ENCODE measurements around the gene AIFM2. TPM values are rescaled to one million over a fixed set of nuclear protein-coding genes. Genes with fewer than 3 reads are reported as not detected.

Gene AIFM2
- total and polyA plus RNA-seq, 5 donors from 2014 or later, result 2.0 to 5.5 (median 2.4) TPM

DNA sequence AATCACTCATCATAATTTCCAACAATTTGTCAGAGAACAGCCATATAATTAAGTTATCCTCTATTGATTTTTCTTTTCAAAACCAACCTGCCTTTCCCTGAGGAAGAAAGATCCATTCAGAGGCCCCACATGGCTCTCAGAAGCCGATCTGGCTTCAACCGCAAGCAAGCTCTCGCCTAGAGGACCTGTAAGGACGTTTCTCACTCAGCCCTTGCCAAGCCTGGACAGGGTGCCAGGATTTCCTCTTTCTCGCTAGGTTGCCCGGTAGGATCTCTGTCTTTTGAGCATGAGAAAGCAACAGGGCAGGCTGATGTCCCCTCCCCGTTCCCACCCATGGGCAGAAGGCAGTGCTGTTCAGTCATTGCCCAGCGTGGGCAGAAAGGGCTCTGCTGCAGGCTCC lies 13.0 kb downstream of the AIFM2 start:
- no peak for DNase-seq
- Mint-ChIP-seq H3K4me3 (no peak overlapping the region), H3K36me3 (peaks cover 6% of the 10 kb centered on the region), H3K27me3 (no peaks in the 10 kb centered on the region), H3K4me1 (peaks cover 0 to 12% (median 6%) of the 10 kb centered on the region in 4 donors), H3K9me3 (peaks cover 0 to 2% (median 0%) of the 10 kb centered on the region in 7 donors), H3K27ac (no peak overlapping the region)
- Histone ChIP-seq H3K4me3 (ENCODE audit: low read depth, low read length) (no peak overlapping the region), H3K27ac (ENCODE audit: insufficient read depth, low read length, poor library complexity, severe bottlenecking) (no peak overlapping the region), H3K36me3 (ENCODE audit: control insufficient read depth, insufficient read depth, low read length) (no peaks in the 10 kb centered on the region), H3K9me3 (ENCODE audit: control insufficient read depth in 2 of 2, low read length in 2 of 2) (no peaks in the 10 kb centered on the region), H3K27me3 (ENCODE audit: control insufficient read depth, insufficient read depth, low read length) (no peaks in the 10 kb centered on the region), H3K4me1 (ENCODE audit: control insufficient read depth, insufficient read depth, low read length, poor library complexity, severe bottlenecking) (no peaks in the 10 kb centered on the region)
- no peak for ATAC-seq (ENCODE audit: low read depth in 2 of 2)

DNA sequence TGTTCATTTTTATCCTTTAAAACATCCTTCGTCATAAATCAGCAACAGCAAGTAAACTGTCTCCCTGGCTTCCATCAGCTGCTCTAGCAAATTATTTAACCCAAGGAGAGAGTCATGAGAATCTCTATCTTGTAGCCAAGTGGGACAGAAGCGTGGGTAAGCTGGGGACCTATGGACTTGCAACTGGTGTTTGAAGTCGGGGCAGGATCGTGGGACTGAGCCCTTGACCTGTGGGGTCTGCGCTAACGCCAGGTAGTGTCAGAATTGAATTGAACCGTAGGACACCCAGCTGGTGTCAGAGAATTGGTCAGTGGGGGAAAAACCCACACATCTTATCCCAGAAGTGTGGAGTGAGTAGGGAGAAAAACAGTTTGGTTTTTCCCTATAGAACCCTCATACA lies 13.4 kb downstream of the AIFM2 start:
- H3K27ac Mint-ChIP-seq, result no peak overlapping the region
- ATAC-seq (ENCODE audit: low read depth in 2 of 2), result no peak
- no peaks in the 10 kb centered on the region for H3K4me1 ChIP-seq (ENCODE audit: control insufficient read depth, insufficient read depth, low read length, poor library complexity, severe bottlenecking)
- H3K27ac ChIP-seq (ENCODE audit: insufficient read depth, low read length, poor library complexity, severe bottlenecking), result no peak overlapping the region
- H3K27me3 ChIP-seq (ENCODE audit: control insufficient read depth, insufficient read depth, low read length), result no peaks in the 10 kb centered on the region
- no peaks in the 10 kb centered on the region for H3K9me3 Mint-ChIP-seq
- no peaks in the 10 kb centered on the region for H3K36me3 ChIP-seq (ENCODE audit: control insufficient read depth, insufficient read depth, low read length)
- no peaks in the 10 kb centered on the region for H3K27me3 Mint-ChIP-seq
- peaks cover 0 to 8% (median 4%) of the 10 kb centered on the region in 4 donors for H3K4me1 Mint-ChIP-seq
- H3K4me3 Mint-ChIP-seq, result no peak overlapping the region
- no peak overlapping the region for H3K4me3 ChIP-seq (ENCODE audit: low read depth, low read length)
- no peaks in the 10 kb centered on the region for H3K9me3 ChIP-seq (ENCODE audit: control insufficient read depth in 2 of 2, low read length in 2 of 2)
- peaks cover 6% of the 10 kb centered on the region for H3K36me3 Mint-ChIP-seq
- no peak for DNase-seq

DNA sequence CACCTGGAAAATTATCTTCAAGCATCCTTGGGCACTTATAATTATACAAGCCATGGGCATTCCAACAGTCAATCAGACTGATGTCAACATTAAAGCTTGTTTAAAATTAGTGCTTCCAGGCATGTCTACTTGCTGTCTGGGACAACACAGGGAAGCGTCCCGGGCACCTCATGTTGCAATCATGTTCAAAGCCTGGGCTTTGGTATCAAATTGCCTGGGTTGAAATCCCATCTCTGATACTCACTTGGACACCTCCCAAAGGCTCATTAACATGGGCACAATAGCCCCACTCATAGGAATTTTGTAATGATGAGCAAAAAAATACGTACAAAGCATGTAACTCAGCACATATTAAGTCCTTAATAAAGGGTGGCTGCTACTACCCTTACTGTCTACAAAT lies 14.4 kb downstream of the AIFM2 start:
- H3K36me3 ChIP-seq (ENCODE audit: control insufficient read depth, insufficient read depth, low read length), result no peaks in the 10 kb centered on the region
- H3K4me3 Mint-ChIP-seq, result no peak overlapping the region
- no peak overlapping the region for H3K4me3 ChIP-seq (ENCODE audit: low read depth, low read length)
- no peaks in the 10 kb centered on the region for H3K27me3 Mint-ChIP-seq
- DNase-seq, result no peak
- H3K9me3 Mint-ChIP-seq, result no peaks in the 10 kb centered on the region
- H3K4me1 ChIP-seq (ENCODE audit: control insufficient read depth, insufficient read depth, low read length, poor library complexity, severe bottlenecking), result no peaks in the 10 kb centered on the region
- no peak for ATAC-seq (ENCODE audit: low read depth in 2 of 2)
- peaks cover 0 to 8% (median 4%) of the 10 kb centered on the region in 4 donors for H3K4me1 Mint-ChIP-seq
- H3K27me3 ChIP-seq (ENCODE audit: control insufficient read depth, insufficient read depth, low read length), result no peaks in the 10 kb centered on the region
- H3K27ac ChIP-seq (ENCODE audit: insufficient read depth, low read length, poor library complexity, severe bottlenecking), result no peak overlapping the region
- peak overlapping the region in 1 of 3 donors; percentile 11 for H3K27ac Mint-ChIP-seq
- no peaks in the 10 kb centered on the region for H3K9me3 ChIP-seq (ENCODE audit: control insufficient read depth in 2 of 2, low read length in 2 of 2)
- H3K36me3 Mint-ChIP-seq, result peaks cover 12% of the 10 kb centered on the region

DNA sequence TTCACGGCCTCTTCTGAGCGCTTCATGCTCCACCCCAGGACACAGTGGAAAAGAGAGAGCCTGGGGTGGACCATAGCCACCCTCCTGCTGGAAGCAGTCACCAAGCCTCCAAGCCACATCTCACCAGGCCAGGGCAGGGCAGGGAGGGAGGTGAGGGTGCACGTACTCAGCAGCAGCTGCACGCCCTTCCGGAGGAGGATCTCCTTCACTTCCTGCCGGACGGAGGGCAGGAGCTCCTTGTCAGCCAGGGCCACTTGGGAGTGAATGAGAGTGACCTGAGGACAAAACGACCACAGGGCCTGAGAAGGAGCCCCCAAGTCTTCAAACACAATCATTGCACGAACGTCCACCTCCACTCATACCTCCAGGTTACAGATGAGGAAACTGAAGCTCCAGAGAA lies 15.0 kb downstream of the AIFM2 start:
- Mint-ChIP-seq H3K4me1 (peaks cover 0 to 8% (median 4%) of the 10 kb centered on the region in 4 donors), H3K36me3 (peaks cover 16% of the 10 kb centered on the region), H3K4me3 (no peak overlapping the region), H3K9me3 (no peaks in the 10 kb centered on the region), H3K27ac (no peak overlapping the region), H3K27me3 (no peaks in the 10 kb centered on the region)
- ATAC-seq (ENCODE audit: low read depth in 2 of 2), result no peak
- Histone ChIP-seq H3K36me3 (ENCODE audit: control insufficient read depth, insufficient read depth, low read length) (peaks cover 1% of the 10 kb centered on the region), H3K4me1 (ENCODE audit: control insufficient read depth, insufficient read depth, low read length, poor library complexity, severe bottlenecking) (no peaks in the 10 kb centered on the region), H3K9me3 (ENCODE audit: control insufficient read depth in 2 of 2, low read length in 2 of 2) (no peaks in the 10 kb centered on the region), H3K27me3 (ENCODE audit: control insufficient read depth, insufficient read depth, low read length) (no peaks in the 10 kb centered on the region), H3K27ac (ENCODE audit: insufficient read depth, low read length, poor library complexity, severe bottlenecking) (no peak overlapping the region), H3K4me3 (ENCODE audit: low read depth, low read length) (no peak overlapping the region)
- no peak for DNase-seq

DNA sequence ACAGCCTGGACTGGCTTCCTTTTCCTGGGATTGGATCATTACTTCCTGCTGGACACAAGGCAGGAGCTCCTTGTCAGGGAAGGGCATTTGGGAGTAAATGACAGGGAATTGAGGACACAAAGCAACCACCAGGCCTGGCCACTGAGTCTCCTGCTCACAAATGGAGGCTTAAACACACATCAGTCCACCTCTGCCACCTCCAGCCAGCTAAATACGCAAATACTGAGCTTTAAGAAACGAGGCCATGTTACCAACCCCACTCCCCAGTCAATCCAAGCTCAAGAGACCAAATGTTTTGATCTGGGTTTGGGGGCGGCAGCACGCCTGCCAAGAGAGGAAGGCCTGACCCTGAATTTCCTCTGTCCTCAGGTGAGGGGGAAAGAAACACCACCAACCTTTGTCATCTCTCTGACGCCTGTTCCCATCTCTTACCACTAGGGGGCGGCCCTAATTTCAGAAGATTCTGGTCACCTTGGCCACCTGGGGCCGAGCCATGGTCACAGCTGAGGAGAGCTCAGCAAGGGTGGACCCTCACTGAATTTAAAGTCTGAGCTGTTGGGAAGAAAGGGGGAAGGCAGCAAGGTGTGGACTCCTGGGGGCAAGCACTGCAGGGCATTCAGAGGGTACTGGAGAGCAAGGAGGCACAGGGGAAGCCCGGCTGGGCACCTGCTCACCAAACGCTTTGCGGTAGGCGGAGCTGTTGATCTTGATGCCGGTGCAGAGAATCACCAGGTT lies 16.5 kb downstream of the AIFM2 start:
- no peaks in the 10 kb centered on the region for H3K27me3 Mint-ChIP-seq
- H3K27ac ChIP-seq (ENCODE audit: insufficient read depth, low read length, poor library complexity, severe bottlenecking), result no peak overlapping the region
- no peaks in the 10 kb centered on the region for H3K4me1 ChIP-seq (ENCODE audit: control insufficient read depth, insufficient read depth, low read length, poor library complexity, severe bottlenecking)
- peaks cover 11% of the 10 kb centered on the region for H3K36me3 ChIP-seq (ENCODE audit: control insufficient read depth, insufficient read depth, low read length)
- ATAC-seq (ENCODE audit: low read depth in 2 of 2), result peak; percentile 67 to 71
- no peak overlapping the region for H3K4me3 Mint-ChIP-seq
- no peaks in the 10 kb centered on the region for H3K9me3 Mint-ChIP-seq
- H3K36me3 Mint-ChIP-seq, result peaks cover 19% of the 10 kb centered on the region
- peak; percentile 44 to 59 (median 58) for DNase-seq
- no peak overlapping the region for H3K4me3 ChIP-seq (ENCODE audit: low read depth, low read length)
- peaks cover 0 to 8% (median 5%) of the 10 kb centered on the region in 4 donors for H3K4me1 Mint-ChIP-seq
- H3K9me3 ChIP-seq (ENCODE audit: control insufficient read depth in 2 of 2, low read length in 2 of 2), result no peaks in the 10 kb centered on the region
- H3K27me3 ChIP-seq (ENCODE audit: control insufficient read depth, insufficient read depth, low read length), result no peaks in the 10 kb centered on the region
- H3K27ac Mint-ChIP-seq, result peak overlapping the region in 1 of 3 donors; percentile 55

DNA sequence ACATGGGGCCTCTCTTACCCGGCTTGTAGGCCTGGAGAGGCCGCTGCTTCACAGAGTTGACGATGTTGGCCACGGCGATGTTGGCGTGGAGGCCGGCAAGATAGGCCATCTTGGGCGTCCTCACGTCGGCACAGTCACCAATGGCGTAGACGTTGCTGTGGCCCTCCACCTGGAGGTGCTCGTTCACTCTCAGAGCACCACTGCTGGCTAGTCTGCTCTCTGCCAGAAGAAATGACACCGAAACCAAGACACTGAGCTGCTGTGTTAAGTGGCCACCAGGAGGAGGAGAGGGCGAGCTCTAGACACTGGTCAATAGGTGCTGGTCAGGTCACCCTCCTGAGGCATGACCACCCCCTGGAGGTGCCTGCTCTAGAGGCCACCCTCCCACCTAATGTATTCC lies 17.7 kb downstream of the AIFM2 start:
- DNase-seq, result no peak
- no peak overlapping the region for H3K27ac Mint-ChIP-seq
- H3K4me1 Mint-ChIP-seq, result peaks cover 0 to 8% (median 5%) of the 10 kb centered on the region in 4 donors
- no peaks in the 10 kb centered on the region for H3K9me3 Mint-ChIP-seq
- no peaks in the 10 kb centered on the region for H3K27me3 Mint-ChIP-seq
- no peak for ATAC-seq (ENCODE audit: low read depth in 2 of 2)
- H3K27ac ChIP-seq (ENCODE audit: insufficient read depth, low read length, poor library complexity, severe bottlenecking), result no peak overlapping the region
- H3K27me3 ChIP-seq (ENCODE audit: control insufficient read depth, insufficient read depth, low read length), result no peaks in the 10 kb centered on the region
- no peaks in the 10 kb centered on the region for H3K9me3 ChIP-seq (ENCODE audit: control insufficient read depth in 2 of 2, low read length in 2 of 2)
- peaks cover 19% of the 10 kb centered on the region for H3K36me3 Mint-ChIP-seq
- peaks cover 15% of the 10 kb centered on the region for H3K36me3 ChIP-seq (ENCODE audit: control insufficient read depth, insufficient read depth, low read length)
- no peaks in the 10 kb centered on the region for H3K4me1 ChIP-seq (ENCODE audit: control insufficient read depth, insufficient read depth, low read length, poor library complexity, severe bottlenecking)
- H3K4me3 Mint-ChIP-seq, result no peak overlapping the region
- no peak overlapping the region for H3K4me3 ChIP-seq (ENCODE audit: low read depth, low read length)

DNA sequence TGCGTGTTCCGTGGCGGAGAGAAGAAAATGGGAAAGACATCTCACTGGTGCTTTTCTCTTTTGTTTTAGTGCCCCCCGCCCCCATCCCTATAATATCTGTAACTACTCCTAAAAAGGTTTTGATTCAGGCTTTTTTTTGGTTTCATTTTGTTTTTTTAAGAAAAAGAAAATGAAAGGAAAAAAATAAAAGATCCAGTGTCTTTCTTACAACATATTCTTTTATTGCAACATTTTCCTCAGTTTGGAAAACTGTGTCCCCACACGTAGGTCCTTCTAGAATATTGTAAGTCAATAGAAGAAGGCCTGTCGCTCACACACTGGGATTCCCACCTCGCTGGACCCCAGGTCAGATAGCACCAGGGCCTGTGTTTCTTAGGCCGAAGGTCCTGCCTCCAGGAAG lies 20.6 kb downstream of the AIFM2 start:
- no peak overlapping the region for H3K27ac Mint-ChIP-seq
- Histone ChIP-seq H3K4me1 (ENCODE audit: control insufficient read depth, insufficient read depth, low read length, poor library complexity, severe bottlenecking) (no peaks in the 10 kb centered on the region), H3K9me3 (ENCODE audit: control insufficient read depth in 2 of 2, low read length in 2 of 2) (no peaks in the 10 kb centered on the region), H3K4me3 (ENCODE audit: low read depth, low read length) (no peak overlapping the region), H3K27ac (ENCODE audit: insufficient read depth, low read length, poor library complexity, severe bottlenecking) (no peak overlapping the region), H3K36me3 (ENCODE audit: control insufficient read depth, insufficient read depth, low read length) (peaks cover 29% of the 10 kb centered on the region), H3K27me3 (ENCODE audit: control insufficient read depth, insufficient read depth, low read length) (no peaks in the 10 kb centered on the region)
- H3K4me1 Mint-ChIP-seq, result peaks cover 0 to 8% (median 6%) of the 10 kb centered on the region in 4 donors
- no peaks in the 10 kb centered on the region for H3K27me3 Mint-ChIP-seq
- no peaks in the 10 kb centered on the region for H3K9me3 Mint-ChIP-seq
- peaks cover 17% of the 10 kb centered on the region for H3K36me3 Mint-ChIP-seq
- H3K4me3 Mint-ChIP-seq, result no peak overlapping the region
- no peak for DNase-seq
- no peak for ATAC-seq (ENCODE audit: low read depth in 2 of 2)

DNA sequence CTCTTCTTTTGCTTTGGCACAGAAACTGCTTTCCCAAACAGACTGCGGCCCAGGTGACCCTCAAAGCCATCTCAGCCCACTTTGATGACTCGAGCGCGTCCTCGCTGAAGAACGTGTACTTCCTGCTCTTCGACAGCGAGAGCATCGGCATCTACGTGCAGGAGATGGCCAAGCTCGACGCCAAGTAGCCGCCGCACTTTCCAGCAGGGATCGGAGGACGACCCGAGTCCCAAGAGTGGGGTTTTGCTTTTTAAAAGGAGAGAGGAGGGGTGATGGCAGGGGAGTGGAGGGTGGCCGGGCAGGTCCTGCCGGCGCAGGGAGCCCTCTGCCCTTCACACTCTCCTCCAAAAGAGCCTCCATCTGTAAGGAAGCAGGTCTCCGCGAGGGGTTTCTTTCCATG lies 21.1 kb downstream of the AIFM2 start:
- peaks cover 17% of the 10 kb centered on the region for H3K36me3 Mint-ChIP-seq
- no peak overlapping the region for H3K4me3 Mint-ChIP-seq
- H3K27me3 ChIP-seq (ENCODE audit: control insufficient read depth, insufficient read depth, low read length), result no peaks in the 10 kb centered on the region
- H3K36me3 ChIP-seq (ENCODE audit: control insufficient read depth, insufficient read depth, low read length), result peaks cover 29% of the 10 kb centered on the region
- H3K27ac ChIP-seq (ENCODE audit: insufficient read depth, low read length, poor library complexity, severe bottlenecking), result no peak overlapping the region
- no peak for DNase-seq
- H3K4me1 ChIP-seq (ENCODE audit: control insufficient read depth, insufficient read depth, low read length, poor library complexity, severe bottlenecking), result no peaks in the 10 kb centered on the region
- no peaks in the 10 kb centered on the region for H3K9me3 ChIP-seq (ENCODE audit: control insufficient read depth in 2 of 2, low read length in 2 of 2)
- no peak overlapping the region for H3K4me3 ChIP-seq (ENCODE audit: low read depth, low read length)
- H3K27me3 Mint-ChIP-seq, result no peaks in the 10 kb centered on the region
- H3K4me1 Mint-ChIP-seq, result peaks cover 0 to 8% (median 6%) of the 10 kb centered on the region in 4 donors
- no peak overlapping the region for H3K27ac Mint-ChIP-seq
- no peaks in the 10 kb centered on the region for H3K9me3 Mint-ChIP-seq
- ATAC-seq (ENCODE audit: low read depth in 2 of 2), result no peak
